ENCODE results near the gene HOXC6. TPM values are rescaled to one million over a fixed set of nuclear protein-coding genes. Genes with fewer than 3 reads are reported as not detected.
A peak's percentile ranks its signal among the peaks of the same experiment; 100 is the strongest.

Gene HOXC6
- total RNA-seq, 1 donor from 2014 or later: 0.21 TPM

- Mint-ChIP-seq H3K27me3 (ENCODE audit: unreplicated experiment) (peaks cover 42% of the 10 kb centered on the region), H3K9me3 (ENCODE audit: unreplicated experiment) (no peaks in the 10 kb centered on the region), H3K27ac (ENCODE audit: unreplicated experiment) (no peak overlapping the region), H3K4me1 (ENCODE audit: unreplicated experiment) (peaks cover 62% of the 10 kb centered on the region), H3K4me3 (ENCODE audit: unreplicated experiment) (no peak overlapping the region), H3K36me3 (ENCODE audit: low read depth, unreplicated experiment) (peaks cover 4% of the 10 kb centered on the region)
- TF ChIP-seq CTCF (IDR thresholded peaks at IDR 0.05; ENCODE audit: unreplicated experiment): no peak
- DNase-seq (ENCODE audit: low spot score): no peak
Observed at GRCh38 chr12:53987787-53988230, 40.4 kb upstream of the HOXC6 start.

GRCh38 chr12:53988541-53989226, 39.6 kb upstream of the HOXC6 start:
- H3K4me3 Mint-ChIP-seq (ENCODE audit: unreplicated experiment): peak overlapping the region; percentile 60
- H3K9me3 Mint-ChIP-seq (ENCODE audit: unreplicated experiment): no peaks in the 10 kb centered on the region
- TF ChIP-seq CTCF (IDR thresholded peaks at IDR 0.05; ENCODE audit: unreplicated experiment): no peak
- no peak overlapping the region for H3K27ac Mint-ChIP-seq (ENCODE audit: unreplicated experiment)
- peaks cover 39% of the 10 kb centered on the region for H3K27me3 Mint-ChIP-seq (ENCODE audit: unreplicated experiment)
- peaks cover 55% of the 10 kb centered on the region for H3K4me1 Mint-ChIP-seq (ENCODE audit: unreplicated experiment)
- H3K36me3 Mint-ChIP-seq (ENCODE audit: low read depth, unreplicated experiment): peaks cover 4% of the 10 kb centered on the region
- no peak for DNase-seq (ENCODE audit: low spot score)

- no peak overlapping the region for H3K27ac Mint-ChIP-seq (ENCODE audit: unreplicated experiment)
- peak; percentile 38 for TF ChIP-seq CTCF (IDR thresholded peaks at IDR 0.05; ENCODE audit: unreplicated experiment)
- no peaks in the 10 kb centered on the region for H3K9me3 Mint-ChIP-seq (ENCODE audit: unreplicated experiment)
- no peak for DNase-seq (ENCODE audit: low spot score)
- H3K27me3 Mint-ChIP-seq (ENCODE audit: unreplicated experiment): peaks cover 47% of the 10 kb centered on the region
- H3K4me1 Mint-ChIP-seq (ENCODE audit: unreplicated experiment): peaks cover 55% of the 10 kb centered on the region
- H3K36me3 Mint-ChIP-seq (ENCODE audit: low read depth, unreplicated experiment): peaks cover 4% of the 10 kb centered on the region
- peak overlapping the region; percentile 60 for H3K4me3 Mint-ChIP-seq (ENCODE audit: unreplicated experiment)
Observed at GRCh38 chr12:53989227-53990113, 38.8 kb upstream of the HOXC6 start.

GRCh38 chr12:53990311-53991076, 37.7 kb upstream of the HOXC6 start:
- Mint-ChIP-seq H3K36me3 (ENCODE audit: low read depth, unreplicated experiment) (peaks cover 4% of the 10 kb centered on the region), H3K9me3 (ENCODE audit: unreplicated experiment) (no peaks in the 10 kb centered on the region), H3K27ac (ENCODE audit: unreplicated experiment) (no peak overlapping the region), H3K4me1 (ENCODE audit: unreplicated experiment) (peaks cover 57% of the 10 kb centered on the region), H3K27me3 (ENCODE audit: unreplicated experiment) (peaks cover 50% of the 10 kb centered on the region), H3K4me3 (ENCODE audit: unreplicated experiment) (peak overlapping the region; percentile 19)
- no peak for DNase-seq (ENCODE audit: low spot score)
- no peak for TF ChIP-seq CTCF (IDR thresholded peaks at IDR 0.05; ENCODE audit: unreplicated experiment)

All from endothelial cell (in vitro differentiated cells).